HepG2 (cell line): ENCODE results near the gene TXNL4A. TPM values are rescaled to one million over a fixed set of nuclear protein-coding genes. Genes with fewer than 3 reads are reported as not detected.

Source experiments
- DDIT3 ChIP-seq: sonication (generic); formaldehyde crosslinking; IDR thresholded peaks from 2 replicates; pipeline ENCODE4 v1.4.0; 2020; ENCODE audit warnings: mild to moderate bottlenecking, missing genetic modification reagents
- KDM6A ChIP-seq: IDR thresholded peaks from 2 replicates; pipeline ENCODE4 v1.6.1; 2016; ENCODE audit warnings: low read depth
- KLF16 ChIP-seq, 2 experiments: sonication (generic) in 1 of 2; formaldehyde crosslinking in 1 of 2; IDR thresholded peaks; 2 replicates each; pipeline versions ENCODE4 v1.6.1 to v1.8.0; 2016 to 2023; ENCODE audit warnings: missing genetic modification reagents in 2 of 2, missing compliant biosample characterization in 1 of 2
- MAFK ChIP-seq, 2 experiments: IDR thresholded peaks in 1 of 2; conservative IDR thresholded peaks in 1 of 2; 2 replicates each; pipeline ENCODE4 v1.6.1; 2011; ENCODE audit warnings: improper control_type of control experiment in 2 of 2, low read length in 2 of 2
- MIER2 ChIP-seq: IDR thresholded peaks from 2 replicates; pipeline ENCODE4 v1.6.1; 2016; ENCODE audit warnings: missing biosample characterization, missing genetic modification reagents
- MLX ChIP-seq: IDR thresholded peaks from 2 replicates; pipeline ENCODE4 v1.6.1; 2016
- MTA1 ChIP-seq: sonication (generic); formaldehyde crosslinking; IDR thresholded peaks from 2 replicates; pipeline ENCODE4 v1.4.0; 2020; ENCODE audit warnings: missing genetic modification reagents, mild to moderate bottlenecking, borderline replicate concordance
- NCOA1 ChIP-seq: sonication (generic); formaldehyde crosslinking; IDR thresholded peaks from 2 replicates; pipeline ENCODE4 v1.9.0; 2021; ENCODE audit warnings: missing genetic modification reagents
- SKI ChIP-seq: fragments of 450-650 bp; IDR thresholded peaks from one replicate; pipeline ENCODE4 v1.6.1; 2018; ENCODE audit warnings: mild to moderate bottlenecking; ENCODE audit not compliant: partially characterized antibody
- ZFP90 ChIP-seq: sonication (generic); formaldehyde crosslinking; IDR thresholded peaks from 2 replicates; pipeline ENCODE4 v1.8.0; 2022; ENCODE audit warnings: missing genetic modification reagents, mild to moderate bottlenecking, inconsistent platforms, borderline replicate concordance
- ZNF264 ChIP-seq: sonication (generic); formaldehyde crosslinking; IDR thresholded peaks from 2 replicates; pipeline ENCODE4 v1.4.0; 2020; ENCODE audit warnings: missing genetic modification reagents
- ZNF282 ChIP-seq: fragments of 450-650 bp; IDR thresholded peaks from 2 replicates; pipeline ENCODE4 v1.6.1; 2018; ENCODE audit not compliant: partially characterized antibody
- ZNF468 ChIP-seq: sonication (generic); formaldehyde crosslinking; IDR thresholded peaks from 2 replicates; pipeline ENCODE4 v1.8.0; 2022; ENCODE audit warnings: mild to moderate bottlenecking, moderate library complexity, missing genetic modification reagents
- polyA plus RNA-seq, 8 experiments: library from polyadenylated mRNA; depleted of rRNA in 3 of 8; stranded (reverse) in 7 of 8; unstranded in 1 of 8; fragments of >200 nt; fragmentation: Illumina TruSeq in 4 of 8; extraction: Trizol in 4 of 8; gene quantifications; 2 replicates each; pipeline versions ENCODE4 v1.2.1 to v1.2.3, GENCODE V29; 2011 to 2016; ENCODE audit warnings: low read depth in 4 of 8, missing spikeins in 1 of 8, mixed read lengths in 1 of 8; ENCODE audit not compliant: insufficient read depth in 1 of 8
- total RNA-seq, 5 experiments: library from RNA; depleted of rRNA; stranded (reverse); fragments of >200 nt; fragmentation: Illumina TruSeq; extraction: Trizol; gene quantifications; 2 replicates each; pipeline ENCODE4 v1.2.3, GENCODE V29; 2016; ENCODE audit warnings: low read depth in 1 of 5
- TF ChIP-seq, protein P1 (sequence below): sonication (generic); formaldehyde crosslinking; IDR thresholded peaks from 2 replicates; pipeline ENCODE4 v1.5.0; 2020; ENCODE audit warnings: mild to moderate bottlenecking, missing genetic modification reagents
- TF ChIP-seq, protein P2 (sequence below): fragments of 450-650 bp; IDR thresholded peaks from 2 replicates; pipeline ENCODE4 v1.6.1; 2016
- TF ChIP-seq, protein P3 (sequence below): IDR thresholded peaks from 2 replicates; pipeline ENCODE4 v1.6.1; 2016; ENCODE audit warnings: missing biosample characterization, missing genetic modification reagents, low read depth
- TF ChIP-seq, protein P4 (sequence below): sonication (generic); formaldehyde crosslinking; IDR thresholded peaks from 2 replicates; pipeline ENCODE4 v1.4.0; 2020; ENCODE audit warnings: missing genetic modification reagents
- TF ChIP-seq, protein P5 (sequence below): sonication (generic); formaldehyde crosslinking; IDR thresholded peaks from 2 replicates; pipeline ENCODE4 v1.4.0; 2020; ENCODE audit warnings: missing genetic modification reagents, borderline replicate concordance

Gene TXNL4A
- total and polyA plus RNA-seq, 2 of the 13 experiments (the other 11 are each of a cell fraction or from before 2014, with no cell fraction given): 172 to 202 TPM

DNA sequence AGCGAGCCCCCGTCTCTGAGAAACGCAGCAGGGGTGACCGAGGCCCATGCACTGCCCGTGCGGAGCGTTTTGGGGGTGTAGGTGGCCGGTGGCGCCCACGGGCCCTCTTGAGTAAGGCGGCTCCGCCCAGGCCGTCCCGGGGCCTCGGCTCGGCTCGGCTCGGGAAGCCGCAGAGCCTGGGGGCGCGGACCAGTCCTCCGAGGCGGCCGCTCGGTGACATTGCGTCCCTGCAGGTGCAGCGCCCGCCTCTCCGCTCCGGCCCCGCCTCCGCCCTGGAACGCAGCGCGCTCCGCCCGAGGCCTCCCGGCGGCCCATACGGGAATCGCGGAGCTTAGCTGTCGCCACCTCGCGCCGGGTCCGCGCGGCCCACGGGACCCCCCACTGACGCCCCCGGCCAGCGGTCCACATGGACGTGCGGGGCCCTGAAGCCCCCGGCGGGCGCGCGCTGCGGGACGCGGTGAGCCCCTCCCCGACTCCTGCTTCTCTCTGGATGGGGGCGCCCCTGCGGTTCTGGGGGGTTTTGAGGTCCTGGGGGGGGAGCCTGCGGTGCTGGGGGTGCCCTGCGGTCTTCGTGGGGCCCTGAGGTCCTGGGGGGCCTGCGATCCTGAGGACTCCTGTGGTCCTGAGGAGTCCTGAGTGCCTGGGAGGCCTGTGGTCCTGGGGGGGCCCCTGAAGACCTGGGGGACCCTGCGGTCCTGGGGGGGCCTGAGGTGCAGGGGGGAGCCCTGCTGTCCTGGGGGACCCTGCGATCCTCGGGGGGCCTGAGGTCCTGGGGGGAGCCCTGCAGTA is 23.8 kb downstream of the TXNL4A start, which contains the start of gene HSBP1L1 (continued):
- no peak for TF ChIP-seq MLX (CRISPR knock-in tag)
- no peak for TF ChIP-seq MAFK (conservative IDR thresholded peaks at IDR 0.05 in 1 of 2, IDR thresholded peaks at IDR 0.05 in 1 of 2; ENCODE audit: low read length in 2 of 2)
- no peak; the same call in 1 of the 2 replicates for TF ChIP-seq ZFP90 (CRISPR knock-in tag)
- no peak for TF ChIP-seq ZNF282
- TF ChIP-seq, protein P1, sequence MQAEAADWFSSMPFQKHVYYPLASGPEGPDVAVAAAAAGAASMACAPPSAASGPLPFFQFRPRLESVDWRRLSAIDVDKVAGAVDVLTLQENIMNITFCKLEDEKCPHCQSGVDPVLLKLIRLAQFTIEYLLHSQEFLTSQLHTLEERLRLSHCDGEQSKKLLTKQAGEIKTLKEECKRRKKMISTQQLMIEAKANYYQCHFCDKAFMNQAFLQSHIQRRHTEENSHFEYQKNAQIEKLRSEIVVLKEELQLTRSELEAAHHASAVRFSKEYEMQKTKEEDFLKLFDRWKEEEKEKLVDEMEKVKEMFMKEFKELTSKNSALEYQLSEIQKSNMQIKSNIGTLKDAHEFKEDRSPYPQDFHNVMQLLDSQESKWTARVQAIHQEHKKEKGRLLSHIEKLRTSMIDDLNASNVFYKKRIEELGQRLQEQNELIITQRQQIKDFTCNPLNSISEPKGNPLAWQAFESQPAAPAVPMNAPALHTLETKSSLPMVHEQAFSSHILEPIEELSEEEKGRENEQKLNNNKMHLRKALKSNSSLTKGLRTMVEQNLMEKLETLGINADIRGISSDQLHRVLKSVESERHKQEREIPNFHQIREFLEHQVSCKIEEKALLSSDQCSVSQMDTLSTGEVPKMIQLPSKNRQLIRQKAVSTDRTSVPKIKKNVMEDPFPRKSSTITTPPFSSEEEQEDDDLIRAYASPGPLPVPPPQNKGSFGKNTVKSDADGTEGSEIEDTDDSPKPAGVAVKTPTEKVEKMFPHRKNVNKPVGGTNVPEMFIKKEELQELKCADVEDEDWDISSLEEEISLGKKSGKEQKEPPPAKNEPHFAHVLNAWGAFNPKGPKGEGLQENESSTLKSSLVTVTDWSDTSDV: no peak
- TF ChIP-seq, protein P2, sequence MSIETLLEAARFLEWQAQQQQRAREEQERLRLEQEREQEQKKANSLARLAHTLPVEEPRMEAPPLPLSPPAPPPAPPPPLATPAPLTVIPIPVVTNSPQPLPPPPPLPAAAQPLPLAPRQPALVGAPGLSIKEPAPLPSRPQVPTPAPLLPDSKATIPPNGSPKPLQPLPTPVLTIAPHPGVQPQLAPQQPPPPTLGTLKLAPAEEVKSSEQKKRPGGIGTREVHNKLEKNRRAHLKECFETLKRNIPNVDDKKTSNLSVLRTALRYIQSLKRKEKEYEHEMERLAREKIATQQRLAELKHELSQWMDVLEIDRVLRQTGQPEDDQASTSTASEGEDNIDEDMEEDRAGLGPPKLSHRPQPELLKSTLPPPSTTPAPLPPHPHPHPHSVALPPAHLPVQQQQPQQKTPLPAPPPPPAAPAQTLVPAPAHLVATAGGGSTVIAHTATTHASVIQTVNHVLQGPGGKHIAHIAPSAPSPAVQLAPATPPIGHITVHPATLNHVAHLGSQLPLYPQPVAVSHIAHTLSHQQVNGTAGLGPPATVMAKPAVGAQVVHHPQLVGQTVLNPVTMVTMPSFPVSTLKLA: no peak
- peak; percentile 49; the same call in 1 of the 2 replicates for TF ChIP-seq NCOA1 (CRISPR knock-in tag)
- peak; percentile 20 for TF ChIP-seq SKI
- no peak for TF ChIP-seq ZNF264 (CRISPR knock-in tag)
- TF ChIP-seq KDM6A (CRISPR knock-in tag): no peak
- no peak for TF ChIP-seq ZNF468
- TF ChIP-seq MIER2 (CRISPR knock-in tag): no peak
- TF ChIP-seq, protein P3, sequence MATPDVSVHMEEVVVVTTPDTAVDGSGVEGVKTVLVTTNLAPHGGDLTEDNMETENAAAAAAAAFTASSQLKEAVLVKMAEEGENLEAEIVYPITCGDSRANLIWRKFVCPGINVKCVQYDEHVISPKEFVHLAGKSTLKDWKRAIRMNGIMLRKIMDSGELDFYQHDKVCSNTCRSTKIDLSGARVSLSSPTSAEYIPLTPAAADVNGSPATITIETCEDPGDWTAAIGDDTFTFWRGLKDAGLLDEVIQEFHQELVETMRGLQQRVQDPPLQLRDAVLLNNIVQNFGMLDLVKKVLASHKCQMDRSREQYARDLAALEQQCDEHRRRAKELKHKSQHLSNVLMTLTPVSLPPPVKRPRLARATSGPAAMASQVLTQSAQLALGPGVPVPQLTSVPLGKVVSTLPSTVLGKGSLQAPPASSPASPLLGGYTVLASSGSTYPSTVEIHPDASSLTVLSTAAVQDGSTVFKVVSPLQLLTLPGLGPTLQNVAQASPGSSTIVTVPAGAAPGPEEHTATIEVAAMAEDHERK: no peak
- peak; percentile 20; the same call in 1 of the 2 replicates for TF ChIP-seq MTA1 (CRISPR knock-in tag)
- TF ChIP-seq, protein P4, sequence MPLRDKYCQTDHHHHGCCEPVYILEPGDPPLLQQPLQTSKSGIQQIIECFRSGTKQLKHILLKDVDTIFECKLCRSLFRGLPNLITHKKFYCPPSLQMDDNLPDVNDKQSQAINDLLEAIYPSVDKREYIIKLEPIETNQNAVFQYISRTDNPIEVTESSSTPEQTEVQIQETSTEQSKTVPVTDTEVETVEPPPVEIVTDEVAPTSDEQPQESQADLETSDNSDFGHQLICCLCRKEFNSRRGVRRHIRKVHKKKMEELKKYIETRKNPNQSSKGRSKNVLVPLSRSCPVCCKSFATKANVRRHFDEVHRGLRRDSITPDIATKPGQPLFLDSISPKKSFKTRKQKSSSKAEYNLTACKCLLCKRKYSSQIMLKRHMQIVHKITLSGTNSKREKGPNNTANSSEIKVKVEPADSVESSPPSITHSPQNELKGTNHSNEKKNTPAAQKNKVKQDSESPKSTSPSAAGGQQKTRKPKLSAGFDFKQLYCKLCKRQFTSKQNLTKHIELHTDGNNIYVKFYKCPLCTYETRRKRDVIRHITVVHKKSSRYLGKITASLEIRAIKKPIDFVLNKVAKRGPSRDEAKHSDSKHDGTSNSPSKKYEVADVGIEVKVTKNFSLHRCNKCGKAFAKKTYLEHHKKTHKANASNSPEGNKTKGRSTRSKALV: 0 out of 2 replicates have a peak, but pooled peaks have one; percentile 55
- no peak for TF ChIP-seq DDIT3 (CRISPR knock-in tag)
- TF ChIP-seq KLF16 (CRISPR knock-in tag; IDR thresholded peaks at IDR 0.05): 0 out of 4 replicates have a peak, but pooled peaks of 1 of the 2 experiments have one; percentile 48
- TF ChIP-seq, protein P5, sequence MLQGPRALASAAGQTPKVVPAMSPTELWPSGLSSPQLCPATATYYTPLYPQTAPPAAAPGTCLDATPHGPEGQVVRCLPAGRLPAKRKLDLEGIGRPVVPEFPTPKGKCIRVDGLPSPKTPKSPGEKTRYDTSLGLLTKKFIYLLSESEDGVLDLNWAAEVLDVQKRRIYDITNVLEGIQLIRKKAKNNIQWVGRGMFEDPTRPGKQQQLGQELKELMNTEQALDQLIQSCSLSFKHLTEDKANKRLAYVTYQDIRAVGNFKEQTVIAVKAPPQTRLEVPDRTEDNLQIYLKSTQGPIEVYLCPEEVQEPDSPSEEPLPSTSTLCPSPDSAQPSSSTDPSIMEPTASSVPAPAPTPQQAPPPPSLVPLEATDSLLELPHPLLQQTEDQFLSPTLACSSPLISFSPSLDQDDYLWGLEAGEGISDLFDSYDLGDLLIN (CRISPR knock-in tag): peak; percentile 26; the same call in 1 of the 2 replicates
